ENCODE results near the gene DUSP3.

DNA sequence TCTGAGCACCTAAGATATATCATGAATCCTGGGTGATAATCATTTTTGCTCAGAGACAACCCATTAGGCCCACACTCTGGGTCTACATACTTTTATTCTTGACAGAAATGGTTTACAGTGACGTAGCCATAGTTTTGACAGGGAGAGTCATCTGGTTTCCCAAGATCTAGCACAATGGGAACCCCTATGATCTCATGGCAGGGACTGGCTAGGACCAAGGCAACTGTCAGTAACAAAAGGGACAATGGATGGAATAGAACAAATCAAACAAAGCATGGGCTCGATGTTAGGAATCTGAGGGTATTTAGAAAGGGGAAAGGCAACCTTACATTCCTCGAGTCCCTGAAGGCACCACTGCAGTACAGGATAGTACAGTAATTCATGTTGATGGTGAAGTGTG is 22.0 kb upstream of the DUSP3 start:
- TF ChIP-seq, protein P1, sequence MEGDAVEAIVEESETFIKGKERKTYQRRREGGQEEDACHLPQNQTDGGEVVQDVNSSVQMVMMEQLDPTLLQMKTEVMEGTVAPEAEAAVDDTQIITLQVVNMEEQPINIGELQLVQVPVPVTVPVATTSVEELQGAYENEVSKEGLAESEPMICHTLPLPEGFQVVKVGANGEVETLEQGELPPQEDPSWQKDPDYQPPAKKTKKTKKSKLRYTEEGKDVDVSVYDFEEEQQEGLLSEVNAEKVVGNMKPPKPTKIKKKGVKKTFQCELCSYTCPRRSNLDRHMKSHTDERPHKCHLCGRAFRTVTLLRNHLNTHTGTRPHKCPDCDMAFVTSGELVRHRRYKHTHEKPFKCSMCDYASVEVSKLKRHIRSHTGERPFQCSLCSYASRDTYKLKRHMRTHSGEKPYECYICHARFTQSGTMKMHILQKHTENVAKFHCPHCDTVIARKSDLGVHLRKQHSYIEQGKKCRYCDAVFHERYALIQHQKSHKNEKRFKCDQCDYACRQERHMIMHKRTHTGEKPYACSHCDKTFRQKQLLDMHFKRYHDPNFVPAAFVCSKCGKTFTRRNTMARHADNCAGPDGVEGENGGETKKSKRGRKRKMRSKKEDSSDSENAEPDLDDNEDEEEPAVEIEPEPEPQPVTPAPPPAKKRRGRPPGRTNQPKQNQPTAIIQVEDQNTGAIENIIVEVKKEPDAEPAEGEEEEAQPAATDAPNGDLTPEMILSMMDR (IDR thresholded peaks at IDR 0.05), result no peak
- TF ChIP-seq POLR2AphosphoS5 (IDR thresholded peaks at IDR 0.05) (no peak), EP300 (IDR thresholded peaks at IDR 0.05) (no peak), POLR2A (IDR thresholded peaks at IDR 0.05) (no peak)
